ENCODE measurements around the gene GABRP.

The GABRP gene

DNA sequence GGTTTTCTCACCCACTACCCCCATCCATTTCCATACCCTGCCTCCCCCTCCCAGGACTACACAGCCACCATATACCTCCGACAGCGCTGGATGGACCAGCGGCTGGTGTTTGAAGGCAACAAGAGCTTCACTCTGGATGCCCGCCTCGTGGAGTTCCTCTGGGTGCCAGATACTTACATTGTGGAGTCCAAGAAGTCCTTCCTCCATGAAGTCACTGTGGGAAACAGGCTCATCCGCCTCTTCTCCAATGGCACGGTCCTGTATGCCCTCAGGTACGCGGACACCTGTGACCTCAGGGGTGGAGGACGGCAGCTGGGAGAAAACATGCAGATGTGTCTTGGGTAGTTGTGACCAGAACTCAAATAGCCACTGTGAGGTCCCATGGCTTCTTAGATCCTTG, 11.6 kb downstream of the GABRP start:
- Histone ChIP-seq H3K27me3 (ENCODE audit: insufficient read depth, poor library complexity, severe bottlenecking) (no peaks in the 10 kb centered on the region), H3K4me3 (replicated peaks; ENCODE audit: insufficient read depth, low read length) (no peak overlapping the region), H3K27ac (replicated peaks) (no peak overlapping the region)
- TF ChIP-seq, protein P1, sequence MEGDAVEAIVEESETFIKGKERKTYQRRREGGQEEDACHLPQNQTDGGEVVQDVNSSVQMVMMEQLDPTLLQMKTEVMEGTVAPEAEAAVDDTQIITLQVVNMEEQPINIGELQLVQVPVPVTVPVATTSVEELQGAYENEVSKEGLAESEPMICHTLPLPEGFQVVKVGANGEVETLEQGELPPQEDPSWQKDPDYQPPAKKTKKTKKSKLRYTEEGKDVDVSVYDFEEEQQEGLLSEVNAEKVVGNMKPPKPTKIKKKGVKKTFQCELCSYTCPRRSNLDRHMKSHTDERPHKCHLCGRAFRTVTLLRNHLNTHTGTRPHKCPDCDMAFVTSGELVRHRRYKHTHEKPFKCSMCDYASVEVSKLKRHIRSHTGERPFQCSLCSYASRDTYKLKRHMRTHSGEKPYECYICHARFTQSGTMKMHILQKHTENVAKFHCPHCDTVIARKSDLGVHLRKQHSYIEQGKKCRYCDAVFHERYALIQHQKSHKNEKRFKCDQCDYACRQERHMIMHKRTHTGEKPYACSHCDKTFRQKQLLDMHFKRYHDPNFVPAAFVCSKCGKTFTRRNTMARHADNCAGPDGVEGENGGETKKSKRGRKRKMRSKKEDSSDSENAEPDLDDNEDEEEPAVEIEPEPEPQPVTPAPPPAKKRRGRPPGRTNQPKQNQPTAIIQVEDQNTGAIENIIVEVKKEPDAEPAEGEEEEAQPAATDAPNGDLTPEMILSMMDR (IDR thresholded peaks at IDR 0.05; ENCODE audit: insufficient read depth, low read length), result no peak
- TF ChIP-seq, protein P2, sequence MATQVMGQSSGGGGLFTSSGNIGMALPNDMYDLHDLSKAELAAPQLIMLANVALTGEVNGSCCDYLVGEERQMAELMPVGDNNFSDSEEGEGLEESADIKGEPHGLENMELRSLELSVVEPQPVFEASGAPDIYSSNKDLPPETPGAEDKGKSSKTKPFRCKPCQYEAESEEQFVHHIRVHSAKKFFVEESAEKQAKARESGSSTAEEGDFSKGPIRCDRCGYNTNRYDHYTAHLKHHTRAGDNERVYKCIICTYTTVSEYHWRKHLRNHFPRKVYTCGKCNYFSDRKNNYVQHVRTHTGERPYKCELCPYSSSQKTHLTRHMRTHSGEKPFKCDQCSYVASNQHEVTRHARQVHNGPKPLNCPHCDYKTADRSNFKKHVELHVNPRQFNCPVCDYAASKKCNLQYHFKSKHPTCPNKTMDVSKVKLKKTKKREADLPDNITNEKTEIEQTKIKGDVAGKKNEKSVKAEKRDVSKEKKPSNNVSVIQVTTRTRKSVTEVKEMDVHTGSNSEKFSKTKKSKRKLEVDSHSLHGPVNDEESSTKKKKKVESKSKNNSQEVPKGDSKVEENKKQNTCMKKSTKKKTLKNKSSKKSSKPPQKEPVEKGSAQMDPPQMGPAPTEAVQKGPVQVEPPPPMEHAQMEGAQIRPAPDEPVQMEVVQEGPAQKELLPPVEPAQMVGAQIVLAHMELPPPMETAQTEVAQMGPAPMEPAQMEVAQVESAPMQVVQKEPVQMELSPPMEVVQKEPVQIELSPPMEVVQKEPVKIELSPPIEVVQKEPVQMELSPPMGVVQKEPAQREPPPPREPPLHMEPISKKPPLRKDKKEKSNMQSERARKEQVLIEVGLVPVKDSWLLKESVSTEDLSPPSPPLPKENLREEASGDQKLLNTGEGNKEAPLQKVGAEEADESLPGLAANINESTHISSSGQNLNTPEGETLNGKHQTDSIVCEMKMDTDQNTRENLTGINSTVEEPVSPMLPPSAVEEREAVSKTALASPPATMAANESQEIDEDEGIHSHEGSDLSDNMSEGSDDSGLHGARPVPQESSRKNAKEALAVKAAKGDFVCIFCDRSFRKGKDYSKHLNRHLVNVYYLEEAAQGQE (IDR thresholded peaks at IDR 0.05; ENCODE audit: insufficient replicate concordance, low read depth), result no peak
- TF ChIP-seq POLR2AphosphoS5 (IDR thresholded peaks at IDR 0.05; ENCODE audit: low read depth), result no peak
- TF ChIP-seq SPI1 (IDR thresholded peaks at IDR 0.05; ENCODE audit: borderline replicate concordance, low read depth), result no peak
- no peak for TF ChIP-seq GABPA (IDR thresholded peaks at IDR 0.05; ENCODE audit: low read depth)
- DNase-seq (ENCODE audit: low read depth in 1 of 2, low spot score in 1 of 2), result no peak

DNA sequence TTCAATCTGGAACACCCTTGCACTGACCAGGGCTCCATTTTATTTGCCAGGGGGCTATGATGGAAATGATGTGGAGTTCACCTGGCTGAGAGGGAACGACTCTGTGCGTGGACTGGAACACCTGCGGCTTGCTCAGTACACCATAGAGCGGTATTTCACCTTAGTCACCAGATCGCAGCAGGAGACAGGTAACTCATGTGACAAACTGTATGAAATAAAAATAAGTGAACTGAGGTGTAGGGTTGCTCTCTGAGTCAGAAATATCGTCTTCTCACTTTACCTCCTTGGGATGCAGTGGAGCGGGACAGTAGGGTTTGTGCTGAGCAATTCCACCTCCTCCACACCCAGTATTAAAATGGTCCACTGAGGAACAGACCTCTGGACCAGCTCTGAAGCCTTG, 22.1 kb downstream of the GABRP start:
- no peak overlapping the region for H3K27ac ChIP-seq (replicated peaks)
- no peak overlapping the region for H3K4me3 ChIP-seq (replicated peaks; ENCODE audit: insufficient read depth, low read length)
- no peaks in the 10 kb centered on the region for H3K27me3 ChIP-seq (ENCODE audit: insufficient read depth, poor library complexity, severe bottlenecking)
- TF ChIP-seq, protein P2 (IDR thresholded peaks at IDR 0.05; ENCODE audit: insufficient replicate concordance, low read depth), result no peak
- no peak for TF ChIP-seq SPI1 (IDR thresholded peaks at IDR 0.05; ENCODE audit: borderline replicate concordance, low read depth)
- TF ChIP-seq POLR2AphosphoS5 (IDR thresholded peaks at IDR 0.05; ENCODE audit: low read depth), result no peak
- no peak for TF ChIP-seq GABPA (IDR thresholded peaks at IDR 0.05; ENCODE audit: low read depth)
- TF ChIP-seq, protein P1 (IDR thresholded peaks at IDR 0.05; ENCODE audit: insufficient read depth, low read length), result no peak
- DNase-seq (ENCODE audit: low read depth in 1 of 2, low spot score in 1 of 2), result no peak

DNA sequence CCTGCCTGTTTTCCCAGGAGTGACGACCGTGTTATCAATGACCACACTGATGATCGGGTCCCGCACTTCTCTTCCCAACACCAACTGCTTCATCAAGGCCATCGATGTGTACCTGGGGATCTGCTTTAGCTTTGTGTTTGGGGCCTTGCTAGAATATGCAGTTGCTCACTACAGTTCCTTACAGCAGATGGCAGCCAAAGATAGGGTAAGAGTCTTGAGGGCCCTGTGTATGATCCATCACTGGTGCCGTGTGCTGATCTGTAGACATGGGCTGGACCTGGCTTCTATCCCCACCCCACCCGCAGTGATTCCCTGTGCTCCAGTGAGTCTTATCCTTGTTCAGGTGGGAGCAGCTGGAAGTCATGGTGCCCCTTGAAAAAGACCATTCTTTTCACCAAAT, 26.0 kb downstream of the GABRP start:
- no peak for DNase-seq (ENCODE audit: low read depth in 1 of 2, low spot score in 1 of 2)
- TF ChIP-seq GABPA (IDR thresholded peaks at IDR 0.05; ENCODE audit: low read depth), result no peak
- TF ChIP-seq, protein P1 (IDR thresholded peaks at IDR 0.05; ENCODE audit: insufficient read depth, low read length), result no peak
- no peak for TF ChIP-seq SPI1 (IDR thresholded peaks at IDR 0.05; ENCODE audit: borderline replicate concordance, low read depth)
- TF ChIP-seq POLR2AphosphoS5 (IDR thresholded peaks at IDR 0.05; ENCODE audit: low read depth), result no peak
- TF ChIP-seq, protein P2 (IDR thresholded peaks at IDR 0.05; ENCODE audit: insufficient replicate concordance, low read depth), result no peak
- no peak overlapping the region for H3K4me3 ChIP-seq (replicated peaks; ENCODE audit: insufficient read depth, low read length)
- H3K27me3 ChIP-seq (ENCODE audit: insufficient read depth, poor library complexity, severe bottlenecking), result no peaks in the 10 kb centered on the region
- no peak overlapping the region for H3K27ac ChIP-seq (replicated peaks)
